CD4-positive, alpha-beta T cell treated with Interleukin-4 for 4 hours (primary cell): ENCODE measurements around the gene OR8J1.
"Not testable (repeated sequence)": the region's sequence is repeated elsewhere in the genome, so short reads cannot be mapped to it uniquely, and the experiment has no call there.

Experiments
- DNase-seq: peaks from one replicate; pipeline ENCODE4 v3.0.0-alpha.2; 2020

The OR8J1 gene

GRCh38 chr11:56353991-56354390 is at the start of gene OR8J1:
OR8J1 (plus strand) TSS chr11:56354291; CDS start chr11:56360247, 5,956 bp downstream.
- no peak for DNase-seq

GRCh38 chr11:56307836-56308235 is 46.3 kb upstream of the OR8J1 start:
- DNase-seq = no peak

GRCh38 chr11:56314844-56315243 is 39.2 kb upstream of the OR8J1 start, which contains the start of gene OR8K3:
OR8K3 (plus strand) TSS chr11:56315144; CDS start chr11:56318307, 3,163 bp downstream.
- no peak for DNase-seq

GRCh38 chr11:56331861-56332491 is 22.1 kb upstream of the OR8J1 start:
- no peak for DNase-seq

GRCh38 chr11:56333156-56333555 is 20.9 kb upstream of the OR8J1 start:
- no peak for DNase-seq

GRCh38 chr11:56340289-56340688 is 13.8 kb upstream of the OR8J1 start:
- DNase-seq = no peak

- DNase-seq = no peak
Observed at GRCh38 chr11:56345739-56346138, 8.4 kb upstream of the OR8J1 start, which contains the start of gene OR8K1. OR8K1 (plus strand) TSS chr11:56346039; CDS start chr11:56346039, 0 bp downstream.

- DNase-seq = no peak
Observed at GRCh38 chr11:56375324-56375723, 21.2 kb downstream of the OR8J1 start, which contains the start of gene OR8U1. OR8U1 (plus strand) TSS chr11:56375624; CDS start chr11:56375624, 0 bp downstream.

GRCh38 chr11:56380120-56380519 is 26.0 kb downstream of the OR8J1 start:
- no peak for DNase-seq

GRCh38 chr11:56394381-56394780 is 40.3 kb downstream of the OR8J1 start:
- no peak for DNase-seq

- DNase-seq = no peak
Observed at GRCh38 chr11:56396047-56396446, 42.0 kb downstream of the OR8J1 start.

GRCh38 chr11:56401858-56402461 is 47.9 kb downstream of the OR8J1 start:
- not testable (repeated sequence) for DNase-seq

GRCh38 chr11:56404393-56404792 is 50.3 kb downstream of the OR8J1 start:
- no peak for DNase-seq

- no peak for DNase-seq
Observed at GRCh38 chr11:56410801-56411200, 56.7 kb downstream of the OR8J1 start.
